Upper lobe of right lung (tissue), 1 donor: Measurements from ENCODE around the gene FMNL2. TPM values are rescaled to one million over a fixed set of nuclear protein-coding genes. Genes with fewer than 3 reads are reported as not detected.
"Not testable (repeated sequence)": the region's sequence is repeated elsewhere in the genome, so short reads cannot be mapped to it uniquely, and the experiment has no call there.

Experiments used
- ATAC-seq: fragments of 200-7000 bp; cut with Tn5 transposase; one replicate; pipeline ENCODE4 v1.9.1; 2020; ENCODE audit warnings: mild to moderate bottlenecking, moderate library complexity
- DNase-seq: peaks from one replicate; pipeline ENCODE4 v3.0.0-alpha.2; 2020
- H3K27ac ChIP-seq: fragments of 200-600 bp; one replicate; pipeline ENCODE4 v1.8.0; 2022
- H3K27me3 ChIP-seq: fragments of 200-600 bp; one replicate; pipeline ENCODE4 v1.8.0; 2022; ENCODE audit warnings: mild to moderate bottlenecking
- H3K36me3 ChIP-seq: fragments of 200-600 bp; one replicate; pipeline ENCODE4 v1.8.0; 2022
- H3K4me1 ChIP-seq: fragments of 200-600 bp; one replicate; pipeline ENCODE4 v1.8.0; 2022
- H3K4me3 ChIP-seq: fragments of 200-600 bp; one replicate; pipeline ENCODE4 v1.8.0; 2022; ENCODE audit warnings: mild to moderate bottlenecking
- H3K9me3 ChIP-seq: fragments of 200-600 bp; one replicate; pipeline ENCODE4 v1.8.0; 2022
- CTCF ChIP-seq: fragments of 200-600 bp; IDR thresholded peaks from one replicate; pipeline ENCODE4 v1.8.0; 2022; ENCODE audit warnings: antibody characterized with exemption
- intact Hi-C: fragments of 100-400 bp; cut with DNase I; formaldehyde crosslinking; loops from one replicate; pipeline ENCODE4 v1.11.0; 2022
- total RNA-seq: library from RNA; stranded (reverse); fragmentation: NEBNext Ultra II Directional; extraction: Animal tissue kit (Norgen Biotek cat#: 25700); gene quantifications from one replicate; pipeline ENCODE4 v1.2.1, GENCODE V29; 2021
- donor health status: DM: no; HTN: yes; CAD: no; lungs with severe emphysema.

FMNL2 gene
- total RNA-seq, 1 donor from 2014 or later = 69.5 TPM

GRCh38 chr2:152320814-152321213 is 14.2 kb upstream of the FMNL2 start:
- H3K9me3 ChIP-seq = no peaks in the 10 kb centered on the region
- peak; percentile 20 for ATAC-seq
- TF ChIP-seq CTCF = no peak
- H3K27me3 ChIP-seq = no peaks in the 10 kb centered on the region
- DNase-seq = no peak
- no peak overlapping the region for H3K4me3 ChIP-seq
- H3K36me3 ChIP-seq = no peaks in the 10 kb centered on the region
- H3K27ac ChIP-seq = no peak overlapping the region
- no peaks in the 10 kb centered on the region for H3K4me1 ChIP-seq
- intact Hi-C loops = no loop called here

- no peaks in the 10 kb centered on the region for H3K9me3 ChIP-seq
- H3K4me1 ChIP-seq = no peaks in the 10 kb centered on the region
- H3K36me3 ChIP-seq = no peaks in the 10 kb centered on the region
- intact Hi-C loops = no loop called here
- ATAC-seq (no peak), DNase-seq (no peak)
- no peak overlapping the region for H3K4me3 ChIP-seq
- no peaks in the 10 kb centered on the region for H3K27me3 ChIP-seq
- no peak overlapping the region for H3K27ac ChIP-seq
- no peak for TF ChIP-seq CTCF
Observed at GRCh38 chr2:152322222-152322621, 12.8 kb upstream of the FMNL2 start.

GRCh38 chr2:152325126-152325525 is 9.8 kb upstream of the FMNL2 start:
- H3K9me3 ChIP-seq, H3K4me1 ChIP-seq, DNase-seq, H3K27ac ChIP-seq, ATAC-seq, H3K27me3 ChIP-seq, H3K4me3 ChIP-seq, H3K36me3 ChIP-seq, intact Hi-C loops: not testable (repeated sequence)

- intact Hi-C loops = no loop called here
Observed at GRCh38 chr2:152326710-152327109, 8.3 kb upstream of the FMNL2 start.

GRCh38 chr2:152328013-152328412 is 7.0 kb upstream of the FMNL2 start:
- ATAC-seq (no peak), DNase-seq (no peak)
- TF ChIP-seq CTCF = no peak
- no peaks in the 10 kb centered on the region for H3K36me3 ChIP-seq
- H3K9me3 ChIP-seq = no peaks in the 10 kb centered on the region
- no peaks in the 10 kb centered on the region for H3K4me1 ChIP-seq
- no peak overlapping the region for H3K27ac ChIP-seq
- intact Hi-C loops = no loop called here
- H3K27me3 ChIP-seq = no peaks in the 10 kb centered on the region
- no peak overlapping the region for H3K4me3 ChIP-seq

More at GRCh38 chr2:152326710-152327109, 8.3 kb upstream of the FMNL2 start:
- no peak for DNase-seq
- Histone ChIP-seq H3K36me3 (no peaks in the 10 kb centered on the region), H3K27me3 (no peaks in the 10 kb centered on the region), H3K4me3 (no peak overlapping the region), H3K4me1 (no peaks in the 10 kb centered on the region), H3K27ac (no peak overlapping the region), H3K9me3 (no peaks in the 10 kb centered on the region)
- TF ChIP-seq CTCF = no peak
- ATAC-seq = no peak

GRCh38 chr2:152330235-152330866 is 4.6 kb upstream of the FMNL2 start:
- Histone ChIP-seq H3K4me1 (no peaks in the 10 kb centered on the region), H3K36me3 (no peaks in the 10 kb centered on the region), H3K27ac (no peak overlapping the region), H3K27me3 (no peaks in the 10 kb centered on the region), H3K9me3 (no peaks in the 10 kb centered on the region), H3K4me3 (no peak overlapping the region)
- TF ChIP-seq CTCF = no peak
- ATAC-seq (no peak), DNase-seq (no peak)
- intact Hi-C loops = no loop called here
